GM23338 (cell line): ENCODE results near the gene NDUFB8. TPM values are rescaled to one million over a fixed set of nuclear protein-coding genes. Genes with fewer than 3 reads are reported as not detected.

ENCODE experiments used
- ATAC-seq: fragments of 200-7000 bp; cut with Tn5 transposase; 3 replicates; pipeline ENCODE4 v1.9.1; 2020
- DNase-seq: peaks from one replicate; pipeline ENCODE4 v3.0.0-alpha.2; 2015; ENCODE audit warnings: low spot score
- H2AFZ ChIP-seq: fragments of 200-600 bp; sonication (generic); 2 replicates; pipeline ENCODE4 v1.8.0; 2016; ENCODE audit warnings: antibody characterized with exemption, mild to moderate bottlenecking, moderate library complexity
- H3F3A ChIP-seq: fragments of 200-600 bp; sonication (generic); replicated peaks from 2 replicates; pipeline ENCODE4 v1.8.0; 2017; ENCODE audit warnings: antibody characterized with exemption, mixed run types, low read depth
- H3K27ac ChIP-seq: fragments of 200-600 bp; sonication (generic); 2 replicates; pipeline ENCODE4 v1.6.1; 2016; ENCODE audit warnings: low read depth
- H3K27me3 ChIP-seq: fragments of 200-600 bp; sonication (generic); 2 replicates; pipeline ENCODE4 v1.8.0; 2016; ENCODE audit warnings: mild to moderate bottlenecking, mixed run types, moderate library complexity; ENCODE audit not compliant: insufficient read depth
- H3K36me3 ChIP-seq: fragments of 200-600 bp; sonication (generic); 2 replicates; pipeline ENCODE4 v1.8.0; 2016; ENCODE audit warnings: mild to moderate bottlenecking; ENCODE audit not compliant: insufficient read depth
- H3K4me1 ChIP-seq: fragments of 200-600 bp; sonication (generic); 2 replicates; pipeline ENCODE4 v1.8.0; 2016; ENCODE audit warnings: mild to moderate bottlenecking, moderate library complexity; ENCODE audit not compliant: insufficient read depth
- H3K4me2 ChIP-seq: fragments of 200-600 bp; sonication (generic); 2 replicates; pipeline ENCODE4 v1.7.1; 2017; ENCODE audit warnings: mixed run types
- H3K4me3 ChIP-seq: fragments of 200-600 bp; sonication (generic); 2 replicates; pipeline ENCODE4 v1.6.1; 2016; ENCODE audit warnings: mixed run types
- H3K79me2 ChIP-seq: fragments of 200-600 bp; sonication (generic); replicated peaks from 2 replicates; pipeline ENCODE4 v1.8.0; 2017; ENCODE audit warnings: mild to moderate bottlenecking; ENCODE audit not compliant: insufficient read depth
- H3K9me2 ChIP-seq: fragments of 200-600 bp; sonication (generic); 2 replicates; pipeline ENCODE4 v1.8.0; 2017; ENCODE audit not compliant: insufficient read depth
- H4K20me1 ChIP-seq: fragments of 200-600 bp; sonication (generic); replicated peaks from 2 replicates; pipeline ENCODE4 v1.8.0; 2017; ENCODE audit warnings: mild to moderate bottlenecking; ENCODE audit not compliant: insufficient read depth
- H3K27ac Mint-ChIP-seq: 2 replicates; pipeline ENCODE4 v1.8.0; 2020; ENCODE audit warnings: inconsistent platforms, mild to moderate bottlenecking, moderate library complexity, mixed read lengths
- H3K27me3 Mint-ChIP-seq: 3 replicates; pipeline ENCODE4 v1.8.0; 2022; ENCODE audit warnings: low read depth, mild to moderate bottlenecking, moderate library complexity, mixed read lengths, inconsistent platforms; ENCODE audit not compliant: insufficient read depth, poor library complexity
- H3K36me3 Mint-ChIP-seq: 3 replicates; pipeline ENCODE4 v1.8.0; 2021; ENCODE audit warnings: low read depth, mild to moderate bottlenecking, inconsistent platforms, moderate library complexity, mixed read lengths
- H3K4me1 Mint-ChIP-seq: 3 replicates; pipeline ENCODE4 v1.8.0; 2020; ENCODE audit warnings: mild to moderate bottlenecking, inconsistent platforms, mixed read lengths
- H3K4me3 Mint-ChIP-seq: 3 replicates; pipeline ENCODE4 v1.8.0; 2021; ENCODE audit warnings: moderate library complexity, mild to moderate bottlenecking, inconsistent platforms, mixed read lengths
- H3K9me3 Mint-ChIP-seq: 3 replicates; pipeline ENCODE4 v1.8.0; 2020; ENCODE audit warnings: moderate library complexity, mild to moderate bottlenecking, inconsistent platforms, mixed read lengths
- CREB1 ChIP-seq: fragments of 250-450 bp; sonication (Bioruptor Pico); IDR thresholded peaks from 2 replicates; pipeline ENCODE4 v1.5.0; 2020; ENCODE audit warnings: low read depth, mild to moderate bottlenecking, moderate library complexity
- EZH2 ChIP-seq: fragments of 200-600 bp; sonication (generic); IDR thresholded peaks from one replicate; pipeline ENCODE4 v1.8.0; 2017; ENCODE audit warnings: antibody characterized with exemption, mild to moderate bottlenecking, low read depth; ENCODE audit not compliant: unreplicated experiment
- EZH2phosphoT487 ChIP-seq: fragments of 200-600 bp; sonication (generic); IDR thresholded peaks from one replicate; pipeline ENCODE4 v1.8.1; 2018; ENCODE audit warnings: antibody characterized with exemption; ENCODE audit not compliant: unreplicated experiment
- JUNB ChIP-seq: IDR thresholded peaks from one replicate; pipeline ENCODE4 v1.6.1; 2016; ENCODE audit warnings: antibody characterized with exemption; ENCODE audit not compliant: unreplicated experiment
- NANOG ChIP-seq: IDR thresholded peaks from 2 replicates; pipeline ENCODE4 v1.6.1; 2016; ENCODE audit warnings: antibody characterized with exemption, borderline replicate concordance
- POLR2AphosphoS5 ChIP-seq: IDR thresholded peaks from 2 replicates; pipeline ENCODE4 v1.6.1; 2016; ENCODE audit warnings: antibody characterized with exemption, low read depth
- REST ChIP-seq: IDR thresholded peaks from one replicate; pipeline ENCODE4 v1.6.1; 2018; ENCODE audit warnings: antibody characterized with exemption; ENCODE audit not compliant: unreplicated experiment
- STAT1 ChIP-seq: IDR thresholded peaks from one replicate; pipeline ENCODE4 v1.6.1; 2016; ENCODE audit warnings: antibody characterized with exemption; ENCODE audit not compliant: unreplicated experiment
- ZNF114 ChIP-seq: fragments of 250-450 bp; sonication (Bioruptor Pico); IDR thresholded peaks from 2 replicates; pipeline ENCODE4 v1.5.0; 2020; ENCODE audit warnings: mild to moderate bottlenecking, moderate library complexity
- ZNF331 ChIP-seq: fragments of 250-450 bp; sonication (Bioruptor Pico); IDR thresholded peaks from 2 replicates; pipeline ENCODE4 v1.5.0; 2020; ENCODE audit warnings: low read depth, mild to moderate bottlenecking, moderate library complexity
- polyA plus RNA-seq: library from polyadenylated mRNA; unstranded; fragments of >200 nt; fragmentation: Nextera tagmentation; extraction: Ambion mirVana; gene quantifications from 2 replicates; pipeline ENCODE4 v1.2.1, GENCODE V29; 2016
- total RNA-seq: library from RNA; depleted of rRNA; stranded (reverse); fragments of >200 nt; shearing (Covaris generic); gene quantifications from 2 replicates; pipeline ENCODE4 v1.2.3, GENCODE V29; 2014

NDUFB8 gene
- total and polyA plus RNA-seq, 2 experiments from 2014 or later, result 131 to 464 TPM

- Histone ChIP-seq H3K9me2 (no peaks in the 10 kb centered on the region), H3K36me3 (peaks cover 10% of the 10 kb centered on the region; the same call in 1 of the 2 replicates), H3K4me2 (no peak overlapping the region), H3K4me3 (no peak overlapping the region), H3F3A (0 out of 2 replicates have a peak, but pooled peaks cover 4% of the 10 kb centered on the region), H3K27me3 (peaks cover 19% of the 10 kb centered on the region), H2AFZ (no peak overlapping the region), H3K79me2 (peaks cover 1% of the 10 kb centered on the region), H3K27ac (no peak overlapping the region), H3K4me1 (peaks cover 5% of the 10 kb centered on the region; the same call in 1 of the 2 replicates), H4K20me1 (no peaks in the 10 kb centered on the region)
- no peak for TF ChIP-seq REST
- TF ChIP-seq EZH2, result no peak
- TF ChIP-seq STAT1, result no peak
- TF ChIP-seq ZNF331 (CRISPR knock-in tag), result no peak
- TF ChIP-seq CREB1 (CRISPR knock-in tag), result no peak
- no peak for TF ChIP-seq NANOG
- no peak for TF ChIP-seq JUNB
- TF ChIP-seq ZNF114 (CRISPR knock-in tag), result no peak
- Mint-ChIP-seq H3K36me3 (peaks cover 31% of the 10 kb centered on the region), H3K9me3 (no peaks in the 10 kb centered on the region), H3K27ac (no peak overlapping the region), H3K4me3 (no peak overlapping the region), H3K27me3 (peaks cover 20% of the 10 kb centered on the region), H3K4me1 (no peaks in the 10 kb centered on the region; the same call in 2 of the 3 replicates)
- ATAC-seq (no peak), DNase-seq (no peak)
Observed at GRCh38 chr10:100522945-100523344, 6.7 kb downstream of the NDUFB8 start.

GRCh38 chr10:100522107-100522801 lies 7.4 kb downstream of the NDUFB8 start:
- H3K27ac Mint-ChIP-seq, result no peak overlapping the region
- H3K36me3 Mint-ChIP-seq, result peaks cover 31% of the 10 kb centered on the region
- Histone ChIP-seq H3K27me3 (peaks cover 22% of the 10 kb centered on the region), H3K4me3 (no peak overlapping the region), H3K36me3 (peaks cover 10% of the 10 kb centered on the region; the same call in 1 of the 2 replicates), H3K27ac (no peak overlapping the region), H2AFZ (no peak overlapping the region), H3K4me1 (peaks cover 5% of the 10 kb centered on the region; the same call in 1 of the 2 replicates), H3K79me2 (no peaks in the 10 kb centered on the region; the same call in 1 of the 2 replicates), H4K20me1 (no peaks in the 10 kb centered on the region), H3K9me2 (no peaks in the 10 kb centered on the region), H3K4me2 (no peak overlapping the region), H3F3A (0 out of 2 replicates have a peak, but pooled peaks cover 4% of the 10 kb centered on the region)
- DNase-seq, result no peak
- no peaks in the 10 kb centered on the region; the same call in 2 of the 3 replicates for H3K4me1 Mint-ChIP-seq
- no peak overlapping the region for H3K4me3 Mint-ChIP-seq
- ATAC-seq, result no peak
- TF ChIP-seq EZH2phosphoT487 (no peak), POLR2AphosphoS5 (peak; percentile 13; the same call in 1 of the 2 replicates), ZNF331 (CRISPR knock-in tag) (no peak), JUNB (no peak)
- no peaks in the 10 kb centered on the region for H3K9me3 Mint-ChIP-seq
- peaks cover 20% of the 10 kb centered on the region for H3K27me3 Mint-ChIP-seq
